ENCODE data around the gene MRPL19.

MRPL19 gene

DNA sequence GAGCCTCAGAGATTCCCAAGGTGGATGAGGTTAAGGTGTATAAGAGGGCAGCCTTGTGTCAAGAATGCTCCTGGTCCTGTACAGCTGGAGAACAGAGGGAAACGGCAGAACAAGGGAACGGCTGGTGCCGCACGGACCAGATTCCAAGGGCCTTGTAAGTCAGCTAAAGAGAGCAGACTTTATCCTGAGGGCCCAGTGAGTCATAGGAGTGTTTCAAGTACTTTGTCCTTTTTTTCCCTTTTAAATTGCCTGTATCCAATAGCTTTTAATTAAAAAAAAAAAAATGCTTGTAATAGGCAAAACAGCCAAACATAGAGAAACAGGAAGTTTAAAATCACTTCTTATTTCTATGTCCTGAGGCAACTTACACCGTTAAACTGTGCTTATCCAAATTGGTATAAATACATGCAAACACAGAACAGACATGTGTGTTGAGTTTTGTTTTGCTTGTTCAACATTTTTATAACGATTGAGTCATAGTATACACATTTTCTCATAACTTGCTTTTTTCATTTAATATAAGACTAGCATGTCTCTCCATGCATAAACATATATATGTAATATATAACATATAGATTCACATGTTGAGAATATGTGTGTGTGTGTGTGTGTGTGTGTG lies 43.8 kb upstream of the MRPL19 start:
- no peaks in the 10 kb centered on the region for H3K9me3 ChIP-seq
- TF ChIP-seq, protein P1, sequence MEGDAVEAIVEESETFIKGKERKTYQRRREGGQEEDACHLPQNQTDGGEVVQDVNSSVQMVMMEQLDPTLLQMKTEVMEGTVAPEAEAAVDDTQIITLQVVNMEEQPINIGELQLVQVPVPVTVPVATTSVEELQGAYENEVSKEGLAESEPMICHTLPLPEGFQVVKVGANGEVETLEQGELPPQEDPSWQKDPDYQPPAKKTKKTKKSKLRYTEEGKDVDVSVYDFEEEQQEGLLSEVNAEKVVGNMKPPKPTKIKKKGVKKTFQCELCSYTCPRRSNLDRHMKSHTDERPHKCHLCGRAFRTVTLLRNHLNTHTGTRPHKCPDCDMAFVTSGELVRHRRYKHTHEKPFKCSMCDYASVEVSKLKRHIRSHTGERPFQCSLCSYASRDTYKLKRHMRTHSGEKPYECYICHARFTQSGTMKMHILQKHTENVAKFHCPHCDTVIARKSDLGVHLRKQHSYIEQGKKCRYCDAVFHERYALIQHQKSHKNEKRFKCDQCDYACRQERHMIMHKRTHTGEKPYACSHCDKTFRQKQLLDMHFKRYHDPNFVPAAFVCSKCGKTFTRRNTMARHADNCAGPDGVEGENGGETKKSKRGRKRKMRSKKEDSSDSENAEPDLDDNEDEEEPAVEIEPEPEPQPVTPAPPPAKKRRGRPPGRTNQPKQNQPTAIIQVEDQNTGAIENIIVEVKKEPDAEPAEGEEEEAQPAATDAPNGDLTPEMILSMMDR (IDR thresholded peaks at IDR 0.05), result no peak
- no peak for DNase-seq
- intact Hi-C loops (cut with DNase I; ENCODE audit: low total_unique reads), result no loop called here
- H3K27ac ChIP-seq, result no peak overlapping the region
- H3K27me3 ChIP-seq, result peaks cover 0 to 26% of the 10 kb centered on the region in 2 donors
- no peaks in the 10 kb centered on the region for H3K36me3 ChIP-seq
- no peaks in the 10 kb centered on the region for H3K4me1 ChIP-seq
- no peak overlapping the region for H3K4me3 ChIP-seq

DNA sequence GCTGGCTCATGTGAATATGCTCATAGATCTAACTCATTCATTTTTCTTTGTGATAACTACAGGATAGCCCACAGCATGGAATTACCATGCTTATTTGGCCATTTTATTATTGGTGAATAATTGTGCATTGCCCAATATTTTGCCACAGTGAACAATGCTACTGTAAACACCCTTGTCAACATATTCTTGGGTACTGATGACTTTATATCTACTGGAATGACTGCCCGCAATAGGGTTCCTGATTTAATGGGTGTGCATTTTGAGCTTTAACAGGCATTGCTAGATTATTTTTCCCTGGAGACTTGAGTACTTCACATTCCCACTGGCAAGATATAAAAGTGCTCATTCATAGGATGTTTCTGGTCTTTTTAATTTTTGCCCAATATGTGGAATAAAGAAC lies 43.1 kb upstream of the MRPL19 start:
- Histone ChIP-seq H3K27ac (no peak overlapping the region), H3K4me1 (peaks cover 0 to 2% (median 0%) of the 10 kb centered on the region in 4 donors), H3K4me3 (no peak overlapping the region), H3K9me3 (no peaks in the 10 kb centered on the region), H3K36me3 (no peaks in the 10 kb centered on the region), H3K27me3 (peaks cover 0 to 26% of the 10 kb centered on the region in 2 donors)
- TF ChIP-seq, protein P1 (IDR thresholded peaks at IDR 0.05), result no peak
- no peak for DNase-seq
- intact Hi-C loops (cut with DNase I; ENCODE audit: low total_unique reads), result no loop called here

DNA sequence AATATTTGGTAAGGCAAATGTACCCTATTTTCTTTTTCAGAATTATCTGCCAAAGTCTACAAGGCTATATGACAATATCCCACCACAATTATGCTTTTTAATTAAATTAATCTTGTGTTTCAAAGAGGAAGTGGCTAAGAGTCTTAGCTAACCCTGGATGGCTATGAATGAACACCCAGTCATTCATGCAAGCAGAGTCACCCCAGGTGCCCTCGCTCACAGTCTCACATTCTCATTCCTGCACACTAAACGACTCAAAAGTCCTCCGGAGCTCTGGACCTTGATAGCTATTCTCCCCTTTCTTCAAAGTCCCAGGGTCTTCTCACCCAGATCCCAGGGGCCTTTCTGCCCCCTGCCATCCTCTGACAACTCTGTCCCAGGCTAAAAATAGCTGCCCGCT lies 42.1 kb upstream of the MRPL19 start:
- no peak for DNase-seq
- intact Hi-C loops (cut with DNase I; ENCODE audit: low total_unique reads), result no loop called here
- TF ChIP-seq, protein P1 (IDR thresholded peaks at IDR 0.05), result no peak
- Histone ChIP-seq H3K4me3 (no peak overlapping the region), H3K36me3 (no peaks in the 10 kb centered on the region), H3K4me1 (peaks cover 0 to 7% (median 0%) of the 10 kb centered on the region in 4 donors), H3K27me3 (peaks cover 0 to 33% of the 10 kb centered on the region in 2 donors), H3K9me3 (no peaks in the 10 kb centered on the region), H3K27ac (no peak overlapping the region)

DNA sequence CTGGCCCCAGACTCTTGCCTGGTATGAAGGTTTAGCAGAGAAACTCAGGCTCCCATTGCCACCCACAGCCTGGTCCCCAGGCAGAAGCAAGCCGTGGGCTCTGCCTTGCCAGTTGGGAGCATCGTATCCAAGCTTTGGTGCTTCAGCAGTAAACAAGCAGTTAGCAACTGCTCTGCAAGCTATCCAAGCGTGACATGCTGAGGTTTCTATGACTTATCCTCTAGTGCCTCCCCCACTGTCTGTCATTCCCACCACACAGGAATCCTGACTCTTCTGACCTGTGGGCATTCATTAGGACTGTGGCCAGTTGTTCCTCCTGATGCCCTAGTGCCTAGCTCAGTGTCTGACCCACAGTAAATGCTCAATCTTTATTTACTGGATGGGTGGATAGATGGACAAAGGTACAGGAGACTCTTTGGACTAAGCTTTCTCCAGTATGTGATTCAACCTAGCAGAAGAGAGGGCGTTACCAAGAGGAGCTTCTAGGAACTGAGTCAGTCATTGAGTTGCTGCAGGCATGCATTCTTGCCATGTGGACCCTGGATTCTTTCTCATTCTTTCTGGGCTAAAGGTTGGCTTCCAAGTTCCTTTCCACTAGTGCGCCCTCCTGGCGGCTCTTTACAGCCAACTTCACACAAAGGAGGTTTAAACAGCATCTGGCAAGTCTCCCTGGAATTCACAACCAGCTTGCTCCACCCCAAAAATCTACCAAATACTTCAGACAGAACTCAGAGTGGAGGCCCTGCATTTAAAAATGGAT lies 40.6 kb upstream of the MRPL19 start:
- Histone ChIP-seq H3K4me3 (no peak overlapping the region), H3K36me3 (no peaks in the 10 kb centered on the region), H3K27ac (no peak overlapping the region), H3K9me3 (no peaks in the 10 kb centered on the region), H3K27me3 (peaks cover 0 to 43% of the 10 kb centered on the region in 2 donors), H3K4me1 (peaks cover 0 to 7% (median 0%) of the 10 kb centered on the region in 4 donors)
- intact Hi-C loops (cut with DNase I; ENCODE audit: low total_unique reads), result no loop called here
- DNase-seq, result no peak
- TF ChIP-seq, protein P1 (IDR thresholded peaks at IDR 0.05), result no peak

DNA sequence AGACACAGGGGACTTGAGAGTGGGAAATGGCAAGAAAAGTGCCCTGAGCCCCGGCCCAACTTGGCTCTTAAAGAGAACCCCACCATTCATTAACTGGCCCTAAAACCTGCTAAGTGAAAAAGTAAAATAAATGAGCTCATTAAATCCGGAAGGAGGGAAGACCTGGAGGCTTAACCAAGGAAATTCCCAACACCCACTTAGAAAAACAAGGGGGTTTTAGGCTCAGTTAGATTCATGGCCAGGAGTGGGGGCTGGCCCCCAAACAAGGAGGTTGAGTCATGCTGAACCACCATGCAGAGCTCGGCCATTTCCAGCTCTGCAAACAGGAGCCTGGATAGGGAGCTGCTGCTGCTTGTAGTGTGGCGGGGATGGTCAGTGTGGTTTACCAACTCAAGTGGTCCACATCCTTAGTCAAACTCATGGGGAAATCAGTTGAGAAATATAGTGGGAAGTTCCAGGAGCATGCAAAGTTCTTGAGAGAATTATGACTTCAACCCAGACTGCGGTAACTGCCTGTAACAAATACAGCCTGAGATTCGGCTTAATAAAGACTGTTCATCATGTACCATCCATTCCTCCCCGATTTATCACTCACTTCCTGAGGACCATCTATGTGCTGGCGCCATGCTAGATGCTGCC lies 39.7 kb upstream of the MRPL19 start:
- H3K9me3 ChIP-seq, result no peaks in the 10 kb centered on the region
- H3K36me3 ChIP-seq, result no peaks in the 10 kb centered on the region
- no peak overlapping the region for H3K27ac ChIP-seq
- H3K27me3 ChIP-seq, result peaks cover 0 to 43% of the 10 kb centered on the region in 2 donors
- intact Hi-C loops (cut with DNase I; ENCODE audit: low total_unique reads), result no loop called here
- H3K4me3 ChIP-seq, result no peak overlapping the region
- peaks cover 0 to 7% (median 0%) of the 10 kb centered on the region in 4 donors for H3K4me1 ChIP-seq
- DNase-seq, result no peak
- TF ChIP-seq, protein P1 (IDR thresholded peaks at IDR 0.05), result no peak
